ENCODE data around the gene LHPP.

GRCh38 chr10:124474514-124475070 is 13.0 kb downstream of the LHPP start:
- no peak for TF ChIP-seq POLR2A (IDR thresholded peaks at IDR 0.05)
- TF ChIP-seq, protein P1, sequence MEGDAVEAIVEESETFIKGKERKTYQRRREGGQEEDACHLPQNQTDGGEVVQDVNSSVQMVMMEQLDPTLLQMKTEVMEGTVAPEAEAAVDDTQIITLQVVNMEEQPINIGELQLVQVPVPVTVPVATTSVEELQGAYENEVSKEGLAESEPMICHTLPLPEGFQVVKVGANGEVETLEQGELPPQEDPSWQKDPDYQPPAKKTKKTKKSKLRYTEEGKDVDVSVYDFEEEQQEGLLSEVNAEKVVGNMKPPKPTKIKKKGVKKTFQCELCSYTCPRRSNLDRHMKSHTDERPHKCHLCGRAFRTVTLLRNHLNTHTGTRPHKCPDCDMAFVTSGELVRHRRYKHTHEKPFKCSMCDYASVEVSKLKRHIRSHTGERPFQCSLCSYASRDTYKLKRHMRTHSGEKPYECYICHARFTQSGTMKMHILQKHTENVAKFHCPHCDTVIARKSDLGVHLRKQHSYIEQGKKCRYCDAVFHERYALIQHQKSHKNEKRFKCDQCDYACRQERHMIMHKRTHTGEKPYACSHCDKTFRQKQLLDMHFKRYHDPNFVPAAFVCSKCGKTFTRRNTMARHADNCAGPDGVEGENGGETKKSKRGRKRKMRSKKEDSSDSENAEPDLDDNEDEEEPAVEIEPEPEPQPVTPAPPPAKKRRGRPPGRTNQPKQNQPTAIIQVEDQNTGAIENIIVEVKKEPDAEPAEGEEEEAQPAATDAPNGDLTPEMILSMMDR (IDR thresholded peaks at IDR 0.05), result no peak
